HG02943 (cell line): ENCODE data around the gene SNRK.

Experiments used
- ATAC-seq: cut with Tn5 transposase; IDR thresholded peaks from one replicate; pipeline ENCODE4 v1.9.1; 2021; ENCODE audit warnings: mild to moderate bottlenecking, low read depth, moderate library complexity; ENCODE audit not compliant: unreplicated experiment

SNRK gene

GRCh38 chr3:43268636-43269035 lies 17.7 kb upstream of the SNRK start:
- no peak for ATAC-seq

DNA sequence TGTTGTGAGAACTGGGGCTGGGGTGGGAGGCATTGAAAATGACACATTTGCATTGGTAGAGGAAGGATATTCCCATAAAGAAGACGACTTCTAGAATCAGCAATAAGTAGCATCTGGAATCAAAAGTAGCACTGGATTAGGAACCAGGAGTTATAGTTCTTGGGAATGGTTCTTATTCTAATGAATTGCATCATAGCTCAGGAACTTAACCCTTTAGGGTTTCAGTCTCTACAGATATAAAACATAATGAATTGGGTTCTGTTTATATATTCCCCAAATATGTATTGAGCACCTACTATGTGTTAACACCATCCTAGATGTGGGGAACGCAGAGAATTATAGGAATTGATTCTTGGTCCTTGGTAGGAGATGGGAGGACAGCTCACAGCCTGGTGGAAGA lies 16.3 kb upstream of the SNRK start:
- ATAC-seq, result no peak

GRCh38 chr3:43273416-43273815 lies 12.9 kb upstream of the SNRK start:
- ATAC-seq, result no peak

- no peak for ATAC-seq
These were observed 7.3 kb upstream of the SNRK start for GRCh38 chr3:43279082-43279481.

- no peak for ATAC-seq
These were observed 6.8 kb upstream of the SNRK start for GRCh38 chr3:43279532-43279931.

DNA sequence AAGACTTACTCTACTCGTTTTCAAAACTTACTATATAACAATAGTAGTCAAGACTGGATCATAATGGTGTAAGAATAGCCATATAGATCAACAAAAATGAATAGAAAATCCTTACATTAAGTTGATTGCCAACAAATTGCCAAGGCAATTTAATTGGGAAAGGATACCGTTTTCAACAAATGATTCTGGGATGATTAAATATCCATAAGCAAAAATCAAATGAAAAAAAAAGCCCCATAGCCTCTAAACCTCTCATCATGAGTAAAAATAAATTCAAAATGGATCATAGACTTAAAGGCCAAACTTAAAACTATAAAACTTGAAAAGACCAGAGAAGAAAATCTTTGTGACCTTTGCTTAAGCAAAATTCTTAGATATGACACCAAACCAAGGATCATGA lies 5.3 kb upstream of the SNRK start:
- ATAC-seq, result no peak

DNA sequence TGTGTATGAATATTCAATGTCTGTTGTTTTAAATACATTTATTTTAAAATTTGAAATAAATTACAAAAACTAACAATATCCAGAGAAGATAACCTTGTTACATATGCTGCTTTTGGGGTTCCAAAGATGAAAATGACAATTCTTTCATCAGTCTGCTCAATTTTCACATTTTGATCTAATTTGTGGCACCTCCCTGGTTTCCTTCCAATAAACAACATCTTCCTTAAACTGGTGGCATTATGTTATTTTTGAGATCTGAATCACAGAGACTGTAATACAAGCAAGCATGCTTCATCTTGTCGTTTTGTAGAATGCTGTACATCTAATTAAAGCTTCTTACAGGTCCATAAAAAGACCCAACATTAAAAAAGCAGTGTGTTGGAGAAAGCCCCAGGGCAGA lies 2.2 kb upstream of the SNRK start:
- no peak for ATAC-seq

DNA sequence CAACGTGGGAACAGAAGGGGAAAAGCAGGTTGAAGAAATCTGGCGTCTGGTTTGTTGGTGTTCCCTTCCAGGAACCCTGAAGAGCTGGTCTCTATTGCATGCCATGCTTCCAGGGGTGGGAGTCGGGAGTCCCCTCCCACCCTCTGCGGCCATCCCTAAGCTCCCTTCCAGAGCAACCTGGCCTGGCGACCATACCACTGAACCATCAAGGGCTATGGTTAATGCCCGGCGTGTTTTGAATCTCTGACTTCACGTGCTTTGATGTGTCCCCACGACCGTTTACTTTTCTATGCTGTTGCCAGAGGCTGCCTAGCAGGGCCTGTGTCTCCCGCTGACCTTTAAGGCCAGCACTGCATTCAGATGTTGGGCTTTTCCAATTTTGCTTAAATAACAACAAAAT lies 696 bp upstream of the SNRK start:
- no peak for ATAC-seq

DNA sequence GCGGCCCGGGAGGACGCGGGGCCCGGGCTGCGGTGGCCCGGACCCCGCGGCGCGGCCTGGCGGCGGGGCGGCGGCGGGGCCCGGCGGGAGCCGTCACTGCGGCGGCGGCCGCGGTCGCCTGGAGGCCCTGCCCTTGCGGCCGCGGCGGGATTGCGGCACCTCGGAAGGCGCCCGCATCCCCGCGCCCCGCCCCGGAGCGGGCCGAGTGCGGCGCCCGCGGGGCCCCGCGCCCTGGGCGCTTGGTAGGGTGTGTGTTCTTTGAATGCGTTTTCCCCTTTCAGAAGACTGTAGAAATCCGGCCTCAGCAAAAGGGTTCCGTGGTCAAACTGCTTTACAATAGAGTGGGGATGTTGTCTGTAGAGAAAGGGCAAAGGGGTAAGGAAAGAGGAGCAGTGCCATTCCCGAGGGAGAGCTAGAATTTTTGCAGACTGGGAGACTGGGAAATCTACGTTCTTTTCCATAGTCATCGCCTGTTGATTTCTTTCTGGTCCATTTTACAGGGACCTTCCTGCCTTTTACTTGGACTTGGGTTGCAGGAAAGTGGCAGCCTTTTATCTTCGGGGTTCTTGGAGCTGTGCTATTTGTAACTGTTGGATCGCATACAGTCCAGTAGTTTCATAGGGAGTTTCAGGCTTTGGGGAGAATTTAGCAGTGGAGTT lies 630 bp downstream of the SNRK start:
- ATAC-seq, result peak; percentile 16

DNA sequence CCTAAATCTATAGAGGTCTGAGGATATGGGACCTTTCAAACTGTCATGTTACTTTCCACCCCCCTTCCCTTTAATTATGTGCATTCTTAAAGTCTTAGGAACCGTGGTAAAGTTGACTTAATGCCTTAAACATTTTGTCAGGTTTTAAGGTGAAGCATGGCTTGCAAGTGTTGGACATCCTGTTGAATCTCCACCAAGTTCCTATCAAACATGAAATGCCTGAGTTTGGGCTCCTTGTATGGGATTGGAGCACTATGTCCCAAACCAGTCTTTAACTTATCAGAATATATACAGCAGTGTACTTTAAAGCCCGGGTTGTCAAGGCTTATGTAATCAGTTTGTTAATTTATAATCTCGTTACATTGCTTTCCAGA lies 1.1 kb downstream of the SNRK start:
- ATAC-seq, result no peak

- no peak for ATAC-seq
These were observed 2.0 kb downstream of the SNRK start for GRCh38 chr3:43288366-43288765.

GRCh38 chr3:43288850-43289249 lies 2.5 kb downstream of the SNRK start:
- no peak for ATAC-seq

- no peak for ATAC-seq
These were observed 3.1 kb downstream of the SNRK start for GRCh38 chr3:43289401-43289800.

DNA sequence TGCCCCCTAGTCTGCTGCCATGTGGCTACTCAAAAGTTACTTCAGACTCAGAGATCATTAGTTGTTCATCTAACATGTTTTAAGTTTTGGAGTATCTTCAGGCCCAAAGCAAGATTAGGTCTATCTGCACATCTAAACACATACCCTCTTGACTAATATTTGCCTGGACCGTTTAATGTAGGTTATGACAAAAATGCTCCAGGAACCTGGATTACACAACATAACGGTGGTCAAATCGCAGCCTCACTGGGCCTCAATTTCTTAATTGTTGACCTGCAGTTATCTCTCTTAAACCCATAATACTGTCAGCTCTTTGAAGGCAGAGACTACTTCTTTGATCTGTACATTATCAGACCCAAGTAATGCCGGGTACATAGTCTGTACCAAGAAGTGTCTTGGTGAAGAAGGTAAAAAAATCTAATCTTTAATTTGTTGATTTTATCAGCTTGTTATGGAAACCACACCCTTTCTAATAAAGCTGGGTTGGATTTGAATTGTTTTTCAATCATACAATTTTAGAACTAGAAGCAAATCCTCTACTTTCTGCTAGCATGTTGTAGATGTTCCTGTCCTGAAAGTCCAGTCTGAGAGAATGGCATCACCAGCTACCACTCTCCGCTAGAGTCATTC lies 3.6 kb downstream of the SNRK start:
- ATAC-seq, result no peak

DNA sequence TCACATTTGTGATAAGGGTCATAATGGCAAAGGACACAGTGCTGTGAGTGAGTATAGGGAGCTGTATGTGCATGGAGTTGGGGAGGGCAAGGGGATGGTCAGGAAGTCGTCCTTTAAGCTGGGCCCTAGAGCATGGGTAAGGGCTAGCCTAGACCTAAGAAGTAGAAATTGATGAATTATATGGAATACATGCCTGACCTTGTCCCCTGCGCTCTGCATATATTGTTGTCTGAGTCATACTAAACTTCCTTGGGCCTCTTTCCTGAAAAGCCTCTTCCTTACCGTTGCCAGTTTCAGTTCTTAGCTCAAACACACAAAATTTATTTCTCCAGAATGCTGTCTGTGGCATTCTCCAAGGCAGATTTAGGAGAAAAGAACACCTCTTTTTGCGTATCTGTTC lies 4.6 kb downstream of the SNRK start:
- no peak for ATAC-seq

GRCh38 chr3:43291546-43291945 lies 5.2 kb downstream of the SNRK start:
- no peak for ATAC-seq

DNA sequence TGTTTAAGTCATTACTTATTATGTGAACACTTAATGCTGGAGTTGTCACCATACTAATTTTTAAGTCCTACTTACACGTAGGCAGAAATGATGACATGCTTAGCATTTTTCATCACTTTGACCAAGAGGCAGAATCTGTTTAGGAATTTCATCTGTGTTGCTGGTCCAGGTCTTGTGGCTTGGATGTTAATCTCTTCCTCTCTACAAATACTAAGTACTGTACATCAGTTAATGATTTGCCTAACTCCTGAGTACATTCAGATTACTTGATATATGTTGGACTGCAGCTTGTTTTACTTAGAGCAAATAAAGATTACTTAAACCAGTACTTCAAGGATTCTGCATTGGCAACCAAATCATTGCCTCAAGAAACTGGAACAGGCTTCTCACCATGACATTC lies 8.6 kb downstream of the SNRK start:
- no peak for ATAC-seq

- no peak for ATAC-seq
These were observed 10.2 kb downstream of the SNRK start for GRCh38 chr3:43296565-43296964.

DNA sequence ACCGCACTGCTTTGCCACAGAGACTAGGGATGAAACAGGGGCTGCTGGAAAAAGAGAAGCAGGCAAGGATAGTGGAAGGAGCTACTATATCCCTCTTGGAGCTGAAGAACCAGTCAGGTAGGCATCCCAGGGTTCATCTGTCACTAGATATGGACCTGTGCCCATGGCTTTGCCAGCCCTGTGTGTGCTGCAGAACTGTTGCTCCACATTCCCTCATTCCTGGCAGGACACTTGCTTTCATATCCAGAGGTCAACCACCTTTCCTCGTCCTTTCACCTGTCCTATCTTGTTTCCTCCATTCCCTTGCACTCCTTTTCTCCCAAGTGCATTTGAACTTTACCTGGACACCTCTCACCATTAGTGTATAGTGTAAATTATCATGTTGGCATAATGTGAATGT lies 12.0 kb downstream of the SNRK start:
- no peak for ATAC-seq

DNA sequence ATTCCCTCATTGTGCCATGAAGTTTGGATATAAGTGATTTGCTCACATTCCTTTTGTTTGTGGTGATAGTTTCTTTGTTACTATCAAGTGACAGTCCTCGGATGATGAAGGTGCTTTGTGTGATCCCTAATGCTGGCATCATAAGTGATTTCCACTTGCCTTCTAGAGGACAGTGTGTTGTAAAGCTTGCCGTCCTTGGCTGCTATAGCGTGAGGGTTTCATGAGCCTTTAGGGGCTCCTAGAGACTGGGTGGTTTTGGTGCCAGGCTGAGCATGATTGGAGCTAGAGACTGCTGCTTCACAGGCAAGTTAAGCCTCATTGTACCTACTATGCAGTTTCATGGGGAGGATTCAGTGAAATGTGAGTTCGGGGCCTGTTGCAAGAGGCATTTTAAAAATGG lies 12.4 kb downstream of the SNRK start:
- no peak for ATAC-seq

DNA sequence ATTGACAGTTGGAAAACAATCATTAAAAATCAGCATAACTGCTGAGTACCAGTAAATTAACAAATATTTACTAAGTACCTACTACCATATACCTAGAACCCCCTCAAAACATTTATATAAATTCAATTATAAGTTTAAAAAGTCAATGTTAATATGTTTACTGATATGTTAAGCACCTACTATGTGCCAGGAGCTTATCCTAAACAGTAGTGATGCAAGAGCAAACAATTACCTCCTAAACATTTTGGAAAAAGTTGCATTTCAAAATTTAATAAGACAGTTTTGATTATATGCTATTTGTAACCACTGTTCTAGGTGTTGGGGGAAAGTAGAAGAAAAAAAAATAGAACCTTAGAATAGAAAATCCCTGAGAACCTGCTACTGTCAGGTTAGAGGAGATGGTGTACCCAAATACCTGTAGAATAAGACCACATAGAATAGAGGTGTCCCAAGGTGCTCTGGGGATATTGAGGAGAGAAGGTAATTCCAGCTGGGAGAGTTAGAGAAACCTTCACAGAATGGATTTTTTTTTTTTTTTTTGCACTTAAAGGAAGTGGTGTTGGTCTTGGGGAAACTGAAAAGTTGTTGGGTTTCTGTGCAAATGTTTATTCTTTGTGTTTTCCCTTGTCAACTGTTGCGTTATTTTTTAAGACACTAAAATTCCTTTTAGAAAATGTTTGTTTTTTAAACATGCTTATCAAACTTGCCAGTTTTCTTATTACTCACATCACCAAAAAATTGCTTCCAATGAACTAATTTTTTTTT lies 16.0 kb downstream of the SNRK start:
- ATAC-seq, result no peak

DNA sequence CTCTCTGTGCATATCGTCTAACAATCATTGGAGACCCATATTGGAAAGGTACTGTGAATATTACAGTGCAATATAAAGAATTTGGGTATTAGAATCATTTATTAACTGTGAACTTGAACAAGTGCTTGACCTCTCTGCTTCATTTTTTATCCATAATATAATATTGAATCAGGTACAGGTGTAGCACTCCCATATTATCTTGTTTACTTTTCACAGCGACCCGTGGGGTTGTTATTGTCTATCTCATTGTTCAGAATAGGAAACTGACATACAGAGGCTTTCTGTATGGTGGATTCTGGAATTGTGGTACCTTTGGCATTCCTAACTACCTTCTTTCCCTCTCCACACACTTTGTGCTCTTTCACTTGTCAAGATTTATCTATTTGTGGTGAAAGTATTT lies 17.8 kb downstream of the SNRK start:
- ATAC-seq, result no peak
